IPS-15b (cell line): ENCODE measurements around the gene PABPC1L.
A peak's percentile ranks its signal among the peaks of the same experiment; 100 is the strongest.

Experiments used
- H3K27me3 ChIP-seq: one replicate; pipeline ENCODE4 v1.6.1; 2013; ENCODE audit warnings: low read length; ENCODE audit not compliant: control insufficient read depth, insufficient read depth
- H3K36me3 ChIP-seq: one replicate; pipeline ENCODE4 v1.6.1; 2013; ENCODE audit warnings: low read length; ENCODE audit not compliant: control insufficient read depth, insufficient read depth
- H3K4me1 ChIP-seq: one replicate; pipeline ENCODE4 v1.6.1; 2013; ENCODE audit warnings: mild to moderate bottlenecking, low read length; ENCODE audit not compliant: control insufficient read depth, insufficient read depth
- H3K4me3 ChIP-seq: one replicate; pipeline ENCODE4 v1.5.1; 2013; ENCODE audit warnings: low read depth, low read length
- H3K9ac ChIP-seq: one replicate; pipeline ENCODE4 v1.6.1; 2013; ENCODE audit warnings: low read depth, mild to moderate bottlenecking, low read length
- H3K9me3 ChIP-seq: one replicate; pipeline ENCODE4 v1.6.1; 2013; ENCODE audit warnings: mild to moderate bottlenecking, low read length; ENCODE audit not compliant: control insufficient read depth, insufficient read depth

The PABPC1L gene

GRCh38 chr20:44961011-44961869, 51.4 kb downstream of the PABPC1L start:
- H3K36me3 ChIP-seq: no peaks in the 10 kb centered on the region
- H3K4me3 ChIP-seq: no peak overlapping the region
- peaks cover 9% of the 10 kb centered on the region for H3K4me1 ChIP-seq
- peaks cover 55% of the 10 kb centered on the region for H3K27me3 ChIP-seq
- no peak overlapping the region for H3K9ac ChIP-seq
- H3K9me3 ChIP-seq: no peaks in the 10 kb centered on the region

- Histone ChIP-seq H3K9ac (no peak overlapping the region), H3K4me1 (peaks cover 9% of the 10 kb centered on the region), H3K36me3 (no peaks in the 10 kb centered on the region)
Measured at GRCh38 chr20:44961870-44962267, 52.0 kb downstream of the PABPC1L start.

GRCh38 chr20:44962483-44962882, 52.6 kb downstream of the PABPC1L start:
- Histone ChIP-seq H3K9me3 (no peaks in the 10 kb centered on the region), H3K27me3 (peaks cover 55% of the 10 kb centered on the region), H3K9ac (no peak overlapping the region), H3K36me3 (no peaks in the 10 kb centered on the region), H3K4me1 (peaks cover 14% of the 10 kb centered on the region), H3K4me3 (no peak overlapping the region)

More at GRCh38 chr20:44961870-44962267, 52.0 kb downstream of the PABPC1L start:
- Histone ChIP-seq H3K4me3 (no peak overlapping the region), H3K9me3 (no peaks in the 10 kb centered on the region), H3K27me3 (peaks cover 55% of the 10 kb centered on the region)

GRCh38 chr20:44963325-44964215, 53.7 kb downstream of the PABPC1L start:
- peaks cover 55% of the 10 kb centered on the region for H3K27me3 ChIP-seq
- H3K36me3 ChIP-seq: no peaks in the 10 kb centered on the region
- H3K9ac ChIP-seq: no peak overlapping the region
- H3K4me1 ChIP-seq: peaks cover 17% of the 10 kb centered on the region
- H3K9me3 ChIP-seq: no peaks in the 10 kb centered on the region
- H3K4me3 ChIP-seq: no peak overlapping the region

- H3K9ac ChIP-seq: peak overlapping the region; percentile 41
- H3K9me3 ChIP-seq: no peaks in the 10 kb centered on the region
- H3K27me3 ChIP-seq: peaks cover 45% of the 10 kb centered on the region
- peaks cover 9% of the 10 kb centered on the region for H3K4me1 ChIP-seq
- peak overlapping the region; percentile 99 for H3K4me3 ChIP-seq
- no peaks in the 10 kb centered on the region for H3K36me3 ChIP-seq
Measured at GRCh38 chr20:44965651-44966029, 55.8 kb downstream of the PABPC1L start.

GRCh38 chr20:44966030-44966961, 56.4 kb downstream of the PABPC1L start, which contains the start of gene STK4:
Gene STK4, plus strand, starts transcription at chr20:44966512. Its CDS starts 57 bp downstream, at chr20:44966569.
- peaks cover 11% of the 10 kb centered on the region for H3K4me1 ChIP-seq
- H3K9me3 ChIP-seq: no peaks in the 10 kb centered on the region
- peak within 1 kb of the TSS; percentile 99 for H3K4me3 ChIP-seq
- H3K36me3 ChIP-seq: no peaks in the 10 kb centered on the region
- H3K9ac ChIP-seq: peak within 1 kb of the TSS; percentile 89
- peaks cover 39% of the 10 kb centered on the region for H3K27me3 ChIP-seq

- Histone ChIP-seq H3K9ac (peak overlapping the region; percentile 89), H3K27me3 (peaks cover 32% of the 10 kb centered on the region), H3K4me1 (peaks cover 13% of the 10 kb centered on the region), H3K9me3 (no peaks in the 10 kb centered on the region), H3K36me3 (no peaks in the 10 kb centered on the region), H3K4me3 (peak overlapping the region; percentile 99)
Measured at GRCh38 chr20:44967207-44967807, 57.4 kb downstream of the PABPC1L start.

GRCh38 chr20:44969300-44969894, 59.5 kb downstream of the PABPC1L start:
- Histone ChIP-seq H3K27me3 (peaks cover 11% of the 10 kb centered on the region), H3K4me1 (peaks cover 13% of the 10 kb centered on the region), H3K9me3 (no peaks in the 10 kb centered on the region), H3K36me3 (no peaks in the 10 kb centered on the region), H3K4me3 (no peak overlapping the region), H3K9ac (no peak overlapping the region)

GRCh38 chr20:44970243-44970757, 60.4 kb downstream of the PABPC1L start:
- Histone ChIP-seq H3K4me3 (no peak overlapping the region), H3K9ac (no peak overlapping the region), H3K36me3 (no peaks in the 10 kb centered on the region), H3K9me3 (no peaks in the 10 kb centered on the region), H3K27me3 (peaks cover 2% of the 10 kb centered on the region), H3K4me1 (peaks cover 13% of the 10 kb centered on the region)

- Histone ChIP-seq H3K4me1 (peaks cover 6% of the 10 kb centered on the region), H3K9me3 (no peaks in the 10 kb centered on the region), H3K4me3 (no peak overlapping the region), H3K27me3 (no peaks in the 10 kb centered on the region), H3K9ac (no peak overlapping the region), H3K36me3 (no peaks in the 10 kb centered on the region)
Measured at GRCh38 chr20:44973053-44973452, 63.2 kb downstream of the PABPC1L start.
